ENCODE measurements around the gene GOSR1. TPM values are rescaled to one million over a fixed set of nuclear protein-coding genes. Genes with fewer than 3 reads are reported as not detected.
"Not testable (repeated sequence)": the region's sequence is repeated elsewhere in the genome, so short reads cannot be mapped to it uniquely, and the experiment has no call there.

Gene GOSR1
- 10 to 100 TPM; 44.5 to 58.6 (median 51.4) TPM for polyA plus RNA-seq (ENCODE audit: insufficient read length in 4 of 4)

- peak; percentile 87 to 93 (median 90) for DNase-seq (ENCODE audit: low read depth in 4 of 4, low spot score in 3 of 4)
These were observed at the start of gene GOSR1 for GRCh38 chr17:30477083-30477773. TSS of gene GOSR1 (plus strand) at chr17:30477408. CDS start at chr17:30477434, 26 bp downstream.

GRCh38 chr17:30427611-30428010, 49.6 kb upstream of the GOSR1 start:
- DNase-seq (ENCODE audit: low read depth in 4 of 4, low spot score in 3 of 4) = no peak

- no peak for DNase-seq (ENCODE audit: low read depth in 4 of 4, low spot score in 3 of 4)
These were observed 48.1 kb upstream of the GOSR1 start for GRCh38 chr17:30429155-30429554.

- no peak for DNase-seq (ENCODE audit: low read depth in 4 of 4, low spot score in 3 of 4)
These were observed 43.7 kb upstream of the GOSR1 start for GRCh38 chr17:30433514-30433913.

GRCh38 chr17:30436729-30437128, 40.5 kb upstream of the GOSR1 start:
- DNase-seq (ENCODE audit: low read depth in 4 of 4, low spot score in 3 of 4) = no peak

- DNase-seq (ENCODE audit: low read depth in 4 of 4, low spot score in 3 of 4) = no peak
These were observed 33.5 kb upstream of the GOSR1 start for GRCh38 chr17:30443721-30444120.

GRCh38 chr17:30446640-30447039, 30.6 kb upstream of the GOSR1 start:
- not testable (repeated sequence) for DNase-seq (ENCODE audit: low read depth in 4 of 4, low spot score in 3 of 4)

GRCh38 chr17:30449480-30449879, 27.7 kb upstream of the GOSR1 start:
- no peak for DNase-seq (ENCODE audit: low read depth in 4 of 4, low spot score in 3 of 4)

- no peak for DNase-seq (ENCODE audit: low read depth in 4 of 4, low spot score in 3 of 4)
These were observed 26.8 kb upstream of the GOSR1 start for GRCh38 chr17:30450125-30451027.

- DNase-seq (ENCODE audit: low read depth in 4 of 4, low spot score in 3 of 4) = no peak
These were observed 22.6 kb upstream of the GOSR1 start for GRCh38 chr17:30454635-30455034.

GRCh38 chr17:30458371-30458770, 18.8 kb upstream of the GOSR1 start:
- no peak for DNase-seq (ENCODE audit: low read depth in 4 of 4, low spot score in 3 of 4)

- not testable (repeated sequence) for DNase-seq (ENCODE audit: low read depth in 4 of 4, low spot score in 3 of 4)
These were observed 18.3 kb upstream of the GOSR1 start for GRCh38 chr17:30458797-30459413.

GRCh38 chr17:30468465-30468864, 8.7 kb upstream of the GOSR1 start:
- DNase-seq (ENCODE audit: low read depth in 4 of 4, low spot score in 3 of 4) = no peak

- no peak for DNase-seq (ENCODE audit: low read depth in 4 of 4, low spot score in 3 of 4)
These were observed 4.8 kb upstream of the GOSR1 start for GRCh38 chr17:30472238-30472890.

- DNase-seq (ENCODE audit: low read depth in 4 of 4, low spot score in 3 of 4) = no peak
These were observed 2.0 kb upstream of the GOSR1 start for GRCh38 chr17:30475206-30475605.

- peak in 1 of 4 donors; percentile 18 for DNase-seq (ENCODE audit: low read depth in 4 of 4, low spot score in 3 of 4)
These were observed 504 bp upstream of the GOSR1 start for GRCh38 chr17:30476726-30477082.

GRCh38 chr17:30477774-30478115, 537 bp downstream of the GOSR1 start:
- no peak for DNase-seq (ENCODE audit: low read depth in 4 of 4, low spot score in 3 of 4)

GRCh38 chr17:30482555-30482954, 5.3 kb downstream of the GOSR1 start:
- DNase-seq (ENCODE audit: low read depth in 4 of 4, low spot score in 3 of 4) = no peak

- no peak for DNase-seq (ENCODE audit: low read depth in 4 of 4, low spot score in 3 of 4)
These were observed 6.0 kb downstream of the GOSR1 start for GRCh38 chr17:30483159-30483558.

GRCh38 chr17:30493780-30494179, 16.6 kb downstream of the GOSR1 start:
- no peak for DNase-seq (ENCODE audit: low read depth in 4 of 4, low spot score in 3 of 4)

GRCh38 chr17:30495586-30495985, 18.4 kb downstream of the GOSR1 start:
- no peak for DNase-seq (ENCODE audit: low read depth in 4 of 4, low spot score in 3 of 4)
